SU-DHL-6 (cell line): ENCODE results near the gene ATRN.

Experiments
- CTCF ChIP-seq: fragments of 200-600 bp; sonication (generic); IDR thresholded peaks from one replicate; pipeline ENCODE4 v1.5.1; 2017; ENCODE audit warnings: antibody characterized with exemption, mild to moderate bottlenecking, low read length, moderate library complexity; ENCODE audit not compliant: insufficient read depth, poor library complexity, severe bottlenecking
- EZH2phosphoT487 ChIP-seq: fragments of 200-600 bp; sonication (generic), shearing (Covaris generic); conservative IDR thresholded peaks from 2 replicates; pipeline ENCODE4 v1.6.1; 2018; ENCODE audit warnings: mild to moderate bottlenecking, antibody characterized with exemption, low read length, moderate library complexity, mixed read lengths

- TF ChIP-seq CTCF (no peak), EZH2phosphoT487 (no peak)
Measured at GRCh38 chr20:3674995-3675900, 204.4 kb downstream of the ATRN start.
